RWPE2 (cell line): ENCODE data around the gene GPRASP2.

Experiments used
- ATAC-seq: fragments of 200-7000 bp; cut with Tn5 transposase; 3 replicates; pipeline ENCODE4 v1.9.1; 2021; ENCODE audit warnings: low read depth
- DNase-seq: peaks from one replicate; pipeline ENCODE4 v3.0.0-alpha.2; 2020; ENCODE audit warnings: low spot score
- H3K27ac ChIP-seq: fragments of 450-650 bp; 2 replicates; pipeline ENCODE4 v1.5.1; 2017; ENCODE audit warnings: mild to moderate bottlenecking; ENCODE audit not compliant: poor library complexity, severe bottlenecking
- H3K27me3 ChIP-seq: fragments of 250-450 bp; sonication (Bioruptor Pico); 2 replicates; pipeline ENCODE4 v1.5.1; 2021; ENCODE audit warnings: mild to moderate bottlenecking, moderate library complexity; ENCODE audit not compliant: insufficient read depth, poor library complexity, severe bottlenecking
- H3K36me3 ChIP-seq: fragments of 250-450 bp; sonication (Bioruptor Pico); 2 replicates; pipeline ENCODE4 v1.5.1; 2020; ENCODE audit warnings: low read depth, mild to moderate bottlenecking, moderate library complexity
- H3K4me1 ChIP-seq: fragments of 250-450 bp; sonication (Bioruptor Pico); 2 replicates; pipeline ENCODE4 v1.5.1; 2021; ENCODE audit warnings: mild to moderate bottlenecking, moderate library complexity; ENCODE audit not compliant: insufficient read depth, poor library complexity, severe bottlenecking
- H3K4me3 ChIP-seq: fragments of 250-450 bp; sonication (Bioruptor Pico); 2 replicates; pipeline ENCODE4 v1.5.1; 2021; ENCODE audit warnings: mild to moderate bottlenecking, moderate library complexity; ENCODE audit not compliant: severe bottlenecking
- H3K9me3 ChIP-seq: fragments of 250-450 bp; sonication (Bioruptor Pico); 2 replicates; pipeline ENCODE4 v1.5.1; 2021; ENCODE audit warnings: mild to moderate bottlenecking, moderate library complexity; ENCODE audit not compliant: severe bottlenecking
- TF ChIP-seq, protein P1 (sequence below): fragments of 450-650 bp; IDR thresholded peaks from one replicate; pipeline ENCODE4 v1.5.1; 2017; ENCODE audit warnings: mild to moderate bottlenecking, moderate library complexity; ENCODE audit not compliant: poor library complexity, severe bottlenecking

GPRASP2 gene

DNA sequence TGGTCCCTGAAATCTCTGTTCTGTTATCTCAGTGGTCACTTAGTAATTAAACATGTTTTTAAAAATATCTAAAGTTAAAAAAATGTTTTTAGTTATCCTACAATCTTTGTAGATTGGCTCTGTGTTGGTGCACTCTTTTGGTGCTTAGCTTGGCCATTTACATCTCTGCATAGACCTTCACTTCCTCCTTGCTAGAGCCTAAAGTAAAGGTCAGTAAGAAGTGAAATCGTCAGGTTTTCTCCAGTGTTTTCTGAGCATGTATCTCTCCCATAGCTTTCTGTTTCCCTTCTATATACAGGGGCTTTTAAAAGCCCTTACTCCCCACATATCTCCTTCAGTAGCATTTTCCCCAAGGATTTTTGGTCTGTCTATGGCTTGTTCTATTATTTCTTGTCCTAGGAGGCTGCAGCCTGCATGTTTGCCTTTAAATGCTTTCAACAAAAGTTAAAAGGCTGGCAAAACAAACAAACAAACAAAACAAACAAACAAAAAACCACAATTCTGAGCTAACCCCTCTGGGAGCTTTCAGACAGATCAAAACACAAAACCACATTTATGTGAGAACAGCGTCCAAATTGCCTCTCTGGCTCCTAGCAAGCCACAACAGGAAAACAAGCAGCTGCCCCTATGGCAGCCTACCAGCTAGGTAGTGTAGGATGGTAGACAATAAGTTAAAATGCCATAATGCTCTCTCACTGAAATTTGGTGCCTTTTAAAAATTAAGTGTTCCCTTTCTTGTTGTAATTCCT lies 27.3 kb upstream of the GPRASP2 start:
- no peak overlapping the region for H3K27ac ChIP-seq
- H3K36me3 ChIP-seq, result no peaks in the 10 kb centered on the region
- DNase-seq, result no peak
- H3K4me1 ChIP-seq, result no peaks in the 10 kb centered on the region
- no peak overlapping the region for H3K4me3 ChIP-seq
- H3K27me3 ChIP-seq, result no peaks in the 10 kb centered on the region
- no peaks in the 10 kb centered on the region for H3K9me3 ChIP-seq
- TF ChIP-seq, protein P1, sequence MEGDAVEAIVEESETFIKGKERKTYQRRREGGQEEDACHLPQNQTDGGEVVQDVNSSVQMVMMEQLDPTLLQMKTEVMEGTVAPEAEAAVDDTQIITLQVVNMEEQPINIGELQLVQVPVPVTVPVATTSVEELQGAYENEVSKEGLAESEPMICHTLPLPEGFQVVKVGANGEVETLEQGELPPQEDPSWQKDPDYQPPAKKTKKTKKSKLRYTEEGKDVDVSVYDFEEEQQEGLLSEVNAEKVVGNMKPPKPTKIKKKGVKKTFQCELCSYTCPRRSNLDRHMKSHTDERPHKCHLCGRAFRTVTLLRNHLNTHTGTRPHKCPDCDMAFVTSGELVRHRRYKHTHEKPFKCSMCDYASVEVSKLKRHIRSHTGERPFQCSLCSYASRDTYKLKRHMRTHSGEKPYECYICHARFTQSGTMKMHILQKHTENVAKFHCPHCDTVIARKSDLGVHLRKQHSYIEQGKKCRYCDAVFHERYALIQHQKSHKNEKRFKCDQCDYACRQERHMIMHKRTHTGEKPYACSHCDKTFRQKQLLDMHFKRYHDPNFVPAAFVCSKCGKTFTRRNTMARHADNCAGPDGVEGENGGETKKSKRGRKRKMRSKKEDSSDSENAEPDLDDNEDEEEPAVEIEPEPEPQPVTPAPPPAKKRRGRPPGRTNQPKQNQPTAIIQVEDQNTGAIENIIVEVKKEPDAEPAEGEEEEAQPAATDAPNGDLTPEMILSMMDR, result no peak
- no peak for ATAC-seq

DNA sequence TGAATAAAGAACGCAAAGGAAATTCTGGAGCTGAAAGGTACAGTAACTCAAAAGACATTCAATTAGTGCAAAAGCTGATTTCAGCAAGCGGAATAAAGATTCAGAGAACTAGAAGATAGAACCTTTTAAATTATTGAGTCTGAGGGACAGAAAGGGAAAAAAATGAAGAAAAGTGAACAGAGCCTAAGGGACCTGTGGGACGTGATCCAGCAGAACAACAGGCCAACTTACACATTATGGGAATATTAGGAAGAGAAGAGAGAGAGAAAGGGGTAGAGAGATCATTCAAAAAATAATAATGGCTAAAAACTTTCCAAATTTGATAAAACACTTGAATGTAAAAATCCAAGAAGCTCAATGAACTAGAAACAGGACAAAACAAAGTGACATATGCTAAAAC lies 17.5 kb upstream of the GPRASP2 start:
- no peaks in the 10 kb centered on the region for H3K4me1 ChIP-seq
- no peak for ATAC-seq
- no peaks in the 10 kb centered on the region for H3K27me3 ChIP-seq
- no peak for DNase-seq
- TF ChIP-seq, protein P1, result no peak
- H3K4me3 ChIP-seq, result no peak overlapping the region
- H3K27ac ChIP-seq, result no peak overlapping the region
- H3K36me3 ChIP-seq, result no peaks in the 10 kb centered on the region
- H3K9me3 ChIP-seq, result no peaks in the 10 kb centered on the region

GRCh38 chrX:102696306-102696705 lies 15.9 kb upstream of the GPRASP2 start:
- Histone ChIP-seq H3K4me1 (no peaks in the 10 kb centered on the region), H3K9me3 (no peaks in the 10 kb centered on the region), H3K27ac (no peak overlapping the region), H3K36me3 (no peaks in the 10 kb centered on the region), H3K27me3 (no peaks in the 10 kb centered on the region), H3K4me3 (no peak overlapping the region)
- DNase-seq (no peak), ATAC-seq (no peak)
- TF ChIP-seq, protein P1, result no peak

DNA sequence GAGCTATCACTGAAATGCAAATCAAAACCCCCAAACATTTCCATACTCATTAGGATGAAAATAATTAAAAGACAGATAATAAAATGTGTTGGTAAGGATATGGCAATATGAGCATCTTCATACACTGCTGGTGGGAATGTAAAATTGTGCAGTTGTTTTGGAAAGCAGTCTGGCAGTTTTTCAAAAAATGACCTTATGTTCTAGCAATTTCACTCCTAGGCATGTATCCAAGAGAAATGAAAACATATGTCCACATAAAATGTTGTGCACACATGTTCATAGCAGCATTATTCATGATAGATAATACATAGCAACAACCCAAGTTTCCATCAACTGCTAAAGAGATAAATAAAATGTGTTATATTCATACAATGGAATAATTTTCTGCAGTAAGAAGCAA lies 14.8 kb upstream of the GPRASP2 start:
- H3K9me3 ChIP-seq, result no peaks in the 10 kb centered on the region
- DNase-seq, result no peak
- no peaks in the 10 kb centered on the region for H3K36me3 ChIP-seq
- TF ChIP-seq, protein P1, result no peak
- ATAC-seq, result no peak
- H3K4me3 ChIP-seq, result no peak overlapping the region
- H3K4me1 ChIP-seq, result no peaks in the 10 kb centered on the region
- H3K27ac ChIP-seq, result no peak overlapping the region
- H3K27me3 ChIP-seq, result no peaks in the 10 kb centered on the region

DNA sequence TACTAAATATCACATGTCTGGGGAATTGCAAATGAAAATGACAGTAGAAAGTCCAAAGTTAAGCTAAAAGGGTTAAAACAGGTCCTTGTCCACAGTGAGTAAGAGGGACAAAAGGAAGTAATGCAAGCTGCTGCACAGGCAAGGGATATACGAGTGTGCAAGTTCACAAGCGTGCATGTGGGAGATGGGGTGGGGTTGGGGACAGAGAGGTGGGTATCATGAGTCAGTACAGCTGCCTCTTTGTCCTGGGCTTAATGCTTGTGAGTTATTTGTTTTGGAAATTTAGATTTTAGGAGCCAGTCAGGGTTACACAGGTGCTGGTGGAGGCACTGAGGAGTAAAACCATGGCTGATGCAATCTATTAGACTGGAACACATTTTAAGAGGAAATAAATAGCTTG lies 3.3 kb upstream of the GPRASP2 start:
- Histone ChIP-seq H3K36me3 (no peaks in the 10 kb centered on the region), H3K27ac (no peak overlapping the region), H3K9me3 (no peaks in the 10 kb centered on the region), H3K4me1 (no peaks in the 10 kb centered on the region), H3K4me3 (no peak overlapping the region), H3K27me3 (no peaks in the 10 kb centered on the region)
- ATAC-seq (no peak), DNase-seq (no peak)
- TF ChIP-seq, protein P1, result no peak
